Measurements from ENCODE around the gene TEX101.
"Not testable (repeated sequence)": the region's sequence is repeated elsewhere in the genome, so short reads cannot be mapped to it uniquely, and the experiment has no call there.

Gene TEX101, protein sequence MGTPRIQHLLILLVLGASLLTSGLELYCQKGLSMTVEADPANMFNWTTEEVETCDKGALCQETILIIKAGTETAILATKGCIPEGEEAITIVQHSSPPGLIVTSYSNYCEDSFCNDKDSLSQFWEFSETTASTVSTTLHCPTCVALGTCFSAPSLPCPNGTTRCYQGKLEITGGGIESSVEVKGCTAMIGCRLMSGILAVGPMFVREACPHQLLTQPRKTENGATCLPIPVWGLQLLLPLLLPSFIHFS

DNA sequence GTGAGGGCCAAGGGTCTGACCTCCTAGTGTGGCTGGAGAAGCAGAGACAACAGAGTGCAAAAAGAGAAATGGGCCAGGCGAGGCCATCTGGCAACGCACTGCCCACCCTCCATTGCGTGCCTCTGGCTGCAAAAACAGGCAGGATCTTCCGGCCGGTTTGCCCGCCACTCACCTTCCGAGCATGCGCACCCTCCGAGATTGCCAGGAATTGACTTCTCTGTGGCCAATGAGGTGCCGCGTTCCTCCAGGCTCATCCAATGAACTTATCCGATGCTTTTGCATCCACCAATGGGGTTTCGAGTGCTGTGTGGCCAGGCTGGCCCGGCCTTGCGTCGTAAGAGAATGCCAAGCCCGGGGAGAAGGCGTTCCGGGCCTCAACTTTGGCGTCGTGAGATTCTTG lies at the start of gene TEX101:
TSS of gene TEX101 (plus strand) at position 337 of the 400 bp plus-strand sequence. CDS start 1,030 bp downstream, outside the sequence.
- no peak for DNase-seq

DNA sequence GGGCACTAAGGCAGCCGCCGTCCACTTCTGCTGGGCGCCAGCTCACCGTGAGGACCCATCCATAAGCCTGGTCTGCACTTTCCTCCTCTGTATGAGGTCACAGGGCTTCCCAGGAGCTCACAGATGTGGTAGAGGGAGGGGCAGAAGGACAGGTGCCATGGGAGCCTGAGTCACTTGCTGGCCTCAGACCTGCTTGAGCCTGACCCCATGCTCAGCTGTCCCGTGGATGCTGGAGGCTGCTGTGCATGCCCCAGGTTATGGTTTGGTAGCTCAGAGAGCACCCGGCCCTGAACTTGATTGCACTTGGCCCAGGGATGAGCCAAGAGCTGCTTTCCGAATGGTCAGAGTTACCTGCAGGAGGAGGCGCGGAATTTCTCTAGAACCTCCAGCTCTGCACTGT lies 49.0 kb upstream of the TEX101 start:
- DNase-seq, result not testable (repeated sequence)

DNA sequence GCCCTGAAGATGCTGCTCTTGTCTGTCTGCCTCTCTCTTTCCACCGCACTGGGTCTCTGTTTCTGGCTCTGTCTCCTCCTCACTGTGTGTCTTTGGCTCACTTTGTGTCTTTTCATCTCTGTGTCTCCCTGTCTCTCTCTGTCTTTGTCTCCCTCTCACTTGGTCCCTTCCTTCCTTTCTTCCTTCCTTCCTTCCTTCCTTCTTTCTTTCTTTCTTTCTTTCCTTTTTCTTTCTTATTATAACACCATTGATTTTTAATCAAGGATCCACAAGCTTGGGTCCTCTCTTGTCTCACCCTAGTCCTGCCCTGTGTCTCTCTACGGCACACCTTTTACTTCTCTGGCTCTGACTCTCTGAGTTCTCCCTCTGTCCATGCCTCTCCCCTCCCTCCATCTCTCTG lies 46.9 kb upstream of the TEX101 start:
- DNase-seq, result no peak

DNA sequence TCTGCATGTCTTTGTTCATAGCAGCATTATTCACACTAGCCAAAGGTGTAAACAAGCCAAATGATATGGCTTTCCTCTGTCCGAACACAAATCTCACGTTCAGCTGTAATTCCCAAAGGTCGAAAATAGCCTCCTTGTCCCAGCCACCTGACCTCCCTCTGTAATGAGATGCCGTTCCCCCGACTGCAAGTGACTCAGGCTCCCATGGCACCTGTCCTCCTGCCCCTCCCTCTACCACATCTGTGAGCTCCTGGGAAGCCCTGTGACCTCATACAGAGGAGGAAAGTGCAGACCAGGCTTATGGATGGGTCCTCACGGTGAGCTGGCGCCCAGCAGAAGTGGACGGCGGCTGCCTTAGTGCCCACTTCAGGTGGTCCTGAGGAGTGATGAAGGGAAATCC lies 45.8 kb upstream of the TEX101 start:
- not testable (repeated sequence) for DNase-seq

DNA sequence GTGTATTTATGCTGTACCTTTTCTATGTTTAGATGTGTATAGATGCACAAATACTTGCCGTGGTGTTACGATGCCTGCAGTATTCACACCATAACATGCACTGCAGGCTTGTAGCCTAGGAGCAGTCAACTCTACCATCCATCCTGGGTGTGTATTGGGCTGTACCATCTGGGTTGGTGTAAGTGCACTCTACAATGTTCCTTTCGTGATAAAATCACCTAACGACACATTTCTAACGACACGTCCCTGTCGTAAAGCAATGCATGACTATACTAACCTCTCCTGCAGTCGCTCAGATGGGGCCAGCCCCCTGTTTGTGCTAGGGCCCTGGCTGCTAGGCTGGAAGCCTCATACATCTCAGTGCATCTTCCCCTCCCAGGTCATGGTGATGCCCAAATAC lies 42.8 kb upstream of the TEX101 start:
- no peak for DNase-seq

DNA sequence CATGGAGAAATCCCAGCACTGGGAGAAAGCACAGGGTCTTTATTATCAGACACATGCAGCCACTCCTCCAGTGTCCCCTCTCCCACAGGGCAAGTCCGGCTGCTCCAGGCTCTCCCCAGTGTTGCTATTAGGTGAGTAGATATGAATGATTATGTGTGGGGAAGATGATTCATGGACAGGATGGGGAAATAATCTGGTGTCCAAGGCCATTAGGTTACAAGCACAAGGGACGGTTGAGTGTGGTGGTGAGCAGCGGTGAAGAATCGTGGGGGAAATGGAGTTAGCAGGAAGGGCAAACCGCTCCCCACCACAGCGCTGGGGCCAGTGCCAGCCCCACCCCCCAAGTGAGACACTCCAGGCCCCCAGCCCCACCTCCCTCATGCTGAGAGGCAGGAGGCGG lies 42.2 kb upstream of the TEX101 start:
- DNase-seq, result no peak

DNA sequence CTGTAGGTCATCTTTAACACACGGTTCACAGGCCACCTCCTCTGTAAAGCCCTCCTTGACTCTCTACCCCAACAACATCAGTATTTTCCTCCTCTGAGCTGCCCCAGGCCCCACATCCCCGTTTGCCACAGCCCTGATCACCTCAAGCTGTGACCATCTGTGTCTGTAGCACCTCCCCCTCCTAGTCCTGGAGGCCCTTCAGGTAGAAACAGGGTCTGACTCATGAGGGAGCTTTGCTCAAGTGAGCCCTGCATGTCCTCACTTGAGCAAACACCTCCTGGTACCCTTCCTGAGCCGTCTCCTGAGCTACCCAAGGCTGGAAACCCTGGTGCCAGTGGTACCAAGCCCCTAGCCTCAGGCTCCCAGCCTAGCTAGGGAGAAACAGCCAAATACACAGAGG lies 37.1 kb upstream of the TEX101 start:
- not testable (repeated sequence) for DNase-seq

DNA sequence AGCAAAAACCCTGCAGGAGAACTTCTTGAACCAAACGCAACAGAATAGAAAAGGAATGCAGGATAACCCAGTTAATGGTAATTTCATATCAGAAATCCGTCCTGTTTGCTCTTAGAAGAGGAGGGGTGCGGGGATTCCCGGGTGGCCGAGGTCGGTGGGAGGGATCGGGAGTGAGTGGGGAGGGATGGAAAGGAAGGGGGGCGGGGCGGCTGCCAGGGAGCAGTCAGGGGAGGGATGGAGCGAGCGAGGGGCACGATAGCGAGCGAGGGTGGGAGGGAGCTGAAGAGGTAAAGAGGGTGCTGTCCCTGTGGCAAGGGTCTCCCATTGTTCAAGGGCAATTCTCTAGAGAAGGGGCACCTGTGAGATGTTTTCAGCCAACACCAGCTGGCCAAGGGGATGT lies 34.7 kb upstream of the TEX101 start:
- no peak for DNase-seq

DNA sequence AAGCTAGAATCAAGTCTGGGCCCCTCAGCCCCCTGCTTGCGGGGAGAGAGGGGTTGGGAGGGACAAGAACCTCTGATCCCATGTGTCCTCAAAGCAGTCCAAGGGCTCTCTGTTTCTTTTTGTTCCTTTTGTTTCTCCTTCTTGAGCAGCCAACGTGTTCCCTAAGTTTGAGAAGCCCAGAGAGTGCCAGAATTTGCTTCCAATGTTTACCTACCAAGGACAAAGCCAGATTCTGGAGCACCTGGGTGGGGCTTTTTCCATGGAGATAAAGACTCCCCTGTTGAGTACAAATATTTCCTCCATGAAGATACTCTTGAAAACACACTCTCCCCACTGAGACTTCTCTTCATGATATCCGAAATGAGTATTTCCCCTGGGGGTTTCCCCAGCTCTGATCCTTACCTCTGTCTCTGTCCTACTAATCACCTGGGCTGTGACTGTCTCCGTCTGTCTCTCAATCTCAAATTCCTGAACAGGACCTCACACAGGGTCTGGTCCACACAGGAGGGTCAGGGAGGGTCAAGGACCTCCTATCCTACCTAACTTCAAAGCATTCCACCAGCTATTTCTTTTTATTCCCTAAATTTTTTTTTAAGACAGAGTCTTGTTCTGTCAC lies 33.8 kb upstream of the TEX101 start:
- no peak for DNase-seq

DNA sequence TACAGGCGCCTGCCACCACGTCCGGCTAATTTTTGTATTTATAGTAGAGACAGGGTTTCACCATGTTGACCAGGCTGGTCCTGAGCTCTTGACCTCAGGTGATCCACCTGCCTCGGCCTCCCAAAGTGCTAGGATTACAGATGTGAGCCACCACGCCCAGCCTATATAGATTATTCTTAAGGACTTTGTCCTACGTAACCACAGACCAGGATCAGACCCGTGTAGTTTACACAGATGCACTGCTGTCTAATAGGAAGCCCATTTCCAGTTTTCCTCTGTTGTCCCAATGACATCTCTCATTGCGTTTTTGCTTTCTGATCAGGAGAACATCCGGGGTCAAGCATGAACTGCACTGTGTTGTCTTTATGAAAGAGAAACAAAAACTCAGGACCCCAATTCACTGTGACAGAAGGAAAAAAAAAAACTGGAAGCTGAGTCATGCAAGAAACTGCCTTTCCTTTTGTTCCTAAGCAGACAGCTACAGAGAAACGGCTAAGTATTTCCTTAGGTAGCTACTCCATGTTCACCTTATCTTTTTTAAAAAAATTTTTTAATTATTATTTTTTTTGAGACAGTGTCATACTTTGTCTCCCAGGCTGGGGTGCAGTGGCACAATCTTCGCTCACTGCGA lies 32.0 kb upstream of the TEX101 start:
- DNase-seq, result not testable (repeated sequence)

DNA sequence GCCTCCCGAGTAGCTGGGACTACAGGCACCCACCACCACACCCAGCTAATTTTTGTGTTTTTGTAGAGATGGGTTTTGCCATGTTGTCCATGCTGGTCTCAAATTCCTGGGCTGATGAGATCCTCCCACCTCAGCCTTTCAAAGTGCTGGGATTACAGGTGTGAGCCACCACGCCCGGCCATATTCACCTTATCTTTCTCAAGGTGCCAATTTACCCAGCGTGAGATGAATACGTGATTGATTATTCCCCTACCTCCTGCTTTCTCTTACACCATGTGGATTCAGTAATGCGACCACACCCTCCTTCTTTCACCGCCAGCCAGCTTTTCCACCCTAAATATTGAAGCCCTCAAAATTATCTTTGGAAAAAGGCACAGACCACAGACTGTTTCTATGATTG lies 31.4 kb upstream of the TEX101 start:
- DNase-seq, result not testable (repeated sequence)

DNA sequence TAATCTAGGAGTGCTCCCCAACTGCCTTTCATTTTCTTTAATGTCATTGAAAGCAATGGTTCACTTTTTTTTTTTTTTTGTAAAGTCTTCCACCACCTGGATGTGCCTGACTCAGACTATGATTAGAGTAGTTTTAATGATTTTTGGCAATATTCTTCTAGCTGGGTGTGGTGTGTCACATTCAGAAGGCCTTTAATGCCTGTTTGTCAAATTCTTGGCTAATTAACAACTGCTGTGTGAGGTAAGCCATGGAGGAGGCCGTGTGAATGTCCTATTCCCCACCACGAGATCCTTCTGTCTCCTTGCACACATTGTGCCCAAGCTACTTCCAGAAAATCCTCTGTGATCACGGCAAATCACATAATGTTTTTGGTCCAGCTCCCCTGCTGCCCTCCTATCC lies 30.9 kb upstream of the TEX101 start:
- not testable (repeated sequence) for DNase-seq

DNA sequence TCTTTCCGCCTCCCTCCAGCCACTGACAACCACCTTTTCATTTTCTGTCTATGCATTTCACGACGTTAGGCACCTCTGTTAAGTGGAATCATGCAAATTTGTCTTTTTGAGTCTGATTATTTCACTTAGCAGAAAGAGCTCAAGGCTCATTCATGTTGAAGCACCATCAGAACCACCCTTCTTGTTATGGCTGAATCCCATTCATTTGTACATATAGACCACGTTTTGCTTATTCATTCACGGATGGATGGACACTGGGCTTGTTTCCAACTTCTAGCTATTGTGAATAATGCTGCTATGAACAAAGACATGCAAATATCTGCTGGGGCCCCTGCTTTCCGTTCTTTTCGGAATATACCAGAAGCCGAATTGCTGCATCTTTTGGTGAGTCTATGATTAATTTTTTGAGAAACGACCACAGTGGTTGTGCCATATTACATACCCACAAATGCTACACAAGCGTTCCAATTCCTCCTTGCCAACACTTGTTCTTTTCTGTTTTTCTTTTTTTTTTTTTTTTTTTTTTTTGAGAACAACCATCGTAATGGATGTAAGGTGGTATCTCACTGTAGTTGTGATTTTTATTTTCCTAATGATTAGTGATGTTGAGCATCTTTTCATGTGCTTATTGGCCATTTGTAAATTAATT lies 23.7 kb upstream of the TEX101 start:
- DNase-seq, result not testable (repeated sequence)

DNA sequence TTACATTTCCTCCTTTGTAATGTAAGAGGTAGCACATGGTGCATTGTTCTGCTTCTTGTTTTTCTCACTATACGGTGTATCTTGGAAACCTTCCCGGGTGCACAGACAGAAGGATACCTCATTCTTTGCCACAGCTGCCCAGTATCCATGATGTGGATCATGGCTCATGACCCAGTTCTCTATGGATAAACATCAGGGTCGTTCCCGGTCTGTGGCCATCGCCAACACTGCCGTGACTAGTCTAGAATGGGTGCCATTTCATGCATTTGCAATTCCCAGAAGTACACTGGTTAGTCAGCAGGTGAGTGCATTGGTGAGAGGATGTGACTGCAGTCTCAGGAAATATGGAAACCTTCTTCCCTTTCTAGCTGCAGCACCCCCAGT lies 23.1 kb upstream of the TEX101 start:
- DNase-seq, result not testable (repeated sequence)

DNA sequence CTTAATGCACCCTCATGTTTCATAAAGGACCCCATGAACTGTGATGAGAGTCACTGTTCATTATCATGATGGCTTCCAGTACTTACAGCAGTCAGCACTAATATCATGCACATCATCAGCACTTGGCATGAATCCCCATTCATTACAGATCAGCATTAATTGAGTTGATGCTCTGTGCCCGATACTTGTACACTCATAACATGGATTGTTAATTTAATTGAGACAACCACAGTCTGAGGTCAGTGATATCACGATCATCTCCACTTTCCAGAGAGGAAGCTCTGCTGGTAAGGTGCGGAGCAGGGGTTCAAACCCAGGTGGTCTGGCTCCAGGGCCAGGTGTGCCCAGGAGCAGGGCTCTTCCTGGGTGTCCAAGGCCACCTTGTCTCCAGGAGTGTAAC lies 21.2 kb upstream of the TEX101 start:
- DNase-seq, result not testable (repeated sequence)

DNA sequence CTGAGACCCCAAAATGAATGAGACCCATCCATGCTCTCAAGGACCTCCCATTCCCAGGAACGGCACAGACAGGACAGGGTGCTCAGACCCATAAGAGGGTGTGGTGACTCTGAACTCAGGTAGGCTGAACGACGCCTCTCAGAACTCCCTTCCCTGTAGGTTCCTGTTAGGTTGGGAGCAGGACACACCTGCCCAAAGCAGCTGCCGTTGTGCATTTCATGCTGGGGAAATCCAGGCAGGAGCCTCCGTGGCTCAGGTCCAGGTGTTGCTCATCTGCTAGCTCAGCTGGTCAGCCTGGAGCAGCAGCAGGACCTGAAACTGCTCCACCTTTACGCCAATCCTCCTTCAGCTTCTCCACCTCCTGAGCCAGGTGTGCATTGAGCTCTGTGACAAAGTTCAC lies 19.1 kb upstream of the TEX101 start:
- no peak for DNase-seq

DNA sequence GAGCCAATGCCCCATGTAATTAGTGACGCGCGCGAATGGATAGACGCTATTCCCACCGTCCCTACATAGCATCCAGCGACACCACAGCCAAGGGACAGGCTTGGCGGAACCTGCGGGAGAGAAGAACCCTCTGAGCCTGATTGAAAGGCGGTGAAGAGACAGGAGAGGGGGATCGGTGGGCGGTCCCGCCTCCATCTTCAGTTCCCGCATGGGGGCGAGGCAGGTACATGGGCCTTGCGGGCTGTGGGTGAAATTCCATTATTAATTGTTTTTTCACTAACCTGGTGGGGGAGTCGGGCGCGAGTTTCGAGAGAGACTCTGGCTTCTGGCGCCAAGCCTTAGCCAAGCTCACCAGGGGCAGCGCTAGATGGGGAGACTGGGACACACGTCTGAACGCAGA lies 8.4 kb upstream of the TEX101 start:
- no peak for DNase-seq

DNA sequence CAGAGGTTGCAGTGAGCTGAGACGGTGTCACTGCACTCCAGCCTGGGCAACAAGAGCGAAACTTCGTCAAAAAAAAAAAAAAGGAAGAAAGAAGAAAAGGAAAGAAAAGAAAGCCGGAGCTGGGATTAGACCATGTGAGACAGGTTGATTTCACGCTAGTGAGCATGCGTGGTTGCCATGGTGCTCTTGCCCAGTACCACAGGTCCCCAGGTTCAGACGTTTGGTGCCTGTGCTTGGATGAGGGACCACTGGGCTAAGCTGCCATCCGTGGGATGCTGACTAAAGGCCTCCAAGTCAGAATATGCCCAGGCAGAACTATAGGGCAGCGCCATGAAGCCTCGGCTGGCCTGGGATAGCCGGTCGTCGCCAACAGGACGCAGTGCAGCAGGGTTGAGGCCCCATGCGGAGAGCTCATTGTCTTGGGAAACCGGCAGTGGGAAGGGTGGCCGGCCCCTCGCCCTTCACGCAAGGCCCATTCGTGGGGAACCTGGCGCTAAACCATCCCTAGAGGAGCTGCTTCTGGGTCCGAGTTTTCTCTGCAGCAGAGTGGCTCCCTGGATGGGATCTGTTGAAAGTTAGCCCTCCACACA lies 7.2 kb upstream of the TEX101 start:
- DNase-seq, result no peak

DNA sequence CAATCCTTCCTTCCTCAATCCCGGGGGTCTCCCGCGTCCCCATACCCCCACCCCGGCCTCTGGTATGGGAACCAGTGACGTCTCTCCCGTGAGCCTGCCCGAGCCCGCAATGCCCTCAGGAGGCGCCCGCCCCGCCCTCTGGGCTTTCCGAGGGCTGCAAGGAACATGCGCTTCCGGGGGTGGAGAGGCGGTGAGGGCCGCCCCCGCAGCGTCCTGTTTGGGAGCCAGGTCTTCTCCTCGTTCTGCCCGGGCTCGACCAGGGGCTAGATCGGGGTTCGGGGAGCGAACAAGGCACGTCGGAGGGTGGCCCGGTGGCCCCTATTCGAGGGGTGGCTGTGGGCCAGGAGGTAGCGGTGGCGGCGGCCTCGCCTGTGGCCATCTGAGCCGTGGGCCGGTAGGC lies 6.6 kb upstream of the TEX101 start:
- DNase-seq, result no peak

DNA sequence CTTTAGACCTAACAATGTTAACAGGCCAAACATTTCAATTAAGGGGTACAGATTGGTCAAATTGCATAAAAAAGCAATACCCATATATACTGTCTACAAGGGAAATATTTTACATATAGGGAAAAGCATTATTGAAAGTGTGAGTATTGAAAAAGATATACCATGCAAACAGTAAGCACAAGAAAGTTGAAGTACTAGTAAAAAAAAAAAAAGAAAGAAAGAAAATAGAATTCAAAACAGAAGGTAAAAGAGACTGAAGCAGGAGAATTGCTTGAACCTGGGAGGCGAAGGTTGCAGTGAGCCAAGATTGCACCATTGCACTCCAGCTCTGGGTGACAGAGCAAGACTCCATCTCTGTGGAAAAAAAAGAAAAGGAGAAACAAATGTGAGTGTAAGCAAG lies 5.3 kb upstream of the TEX101 start:
- no peak for DNase-seq

DNA sequence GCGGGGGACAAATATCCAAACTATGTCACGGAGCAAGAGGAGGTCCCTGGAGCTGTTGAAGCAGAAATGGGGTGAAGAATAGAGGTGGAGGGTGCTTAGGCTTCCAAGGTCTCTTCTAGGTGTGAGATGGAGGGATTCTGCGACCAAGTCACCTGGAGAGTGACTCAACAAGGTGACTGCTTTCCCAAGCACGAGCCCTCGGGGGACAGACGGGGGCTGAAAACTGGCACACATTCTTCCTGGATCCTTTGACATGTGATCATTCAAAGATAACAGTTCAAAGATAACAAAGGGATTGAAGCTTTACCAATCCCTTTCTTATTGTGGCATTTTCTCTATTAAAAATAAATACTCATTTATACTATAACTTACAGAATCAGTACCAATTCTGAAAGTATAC lies 2.2 kb upstream of the TEX101 start:
- DNase-seq, result no peak

DNA sequence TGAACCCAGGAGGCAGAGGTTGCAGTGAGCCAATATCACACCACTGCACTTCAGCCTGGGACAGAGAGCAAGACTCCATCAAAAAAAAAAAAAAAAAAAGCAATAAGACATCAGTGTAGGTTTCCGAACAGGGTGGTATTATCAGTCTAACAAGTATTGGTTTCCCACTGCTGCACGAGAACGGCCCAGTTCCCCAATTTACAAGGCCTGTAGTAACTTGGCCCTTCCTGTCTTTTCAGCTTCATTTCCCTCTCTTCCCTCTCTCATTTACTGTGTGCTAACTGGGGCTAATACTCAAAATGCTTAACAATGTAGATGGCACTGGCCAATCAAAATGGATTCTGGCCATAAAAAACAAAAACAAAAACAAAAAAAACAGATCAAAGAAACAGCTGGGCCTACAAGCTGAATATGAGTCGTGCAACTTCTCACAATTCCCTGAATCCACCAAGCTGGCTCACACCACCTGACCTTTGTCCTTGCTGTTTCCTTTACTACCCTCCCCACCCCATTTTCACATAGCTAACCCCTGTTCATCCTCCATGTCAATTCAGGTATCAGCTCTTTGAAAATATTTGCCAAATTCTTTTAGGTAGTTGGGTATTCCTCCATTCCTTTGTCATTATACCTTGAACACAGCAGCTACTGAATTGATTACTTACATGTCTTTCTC lies 2.4 kb downstream of the TEX101 start:
- no peak for DNase-seq

DNA sequence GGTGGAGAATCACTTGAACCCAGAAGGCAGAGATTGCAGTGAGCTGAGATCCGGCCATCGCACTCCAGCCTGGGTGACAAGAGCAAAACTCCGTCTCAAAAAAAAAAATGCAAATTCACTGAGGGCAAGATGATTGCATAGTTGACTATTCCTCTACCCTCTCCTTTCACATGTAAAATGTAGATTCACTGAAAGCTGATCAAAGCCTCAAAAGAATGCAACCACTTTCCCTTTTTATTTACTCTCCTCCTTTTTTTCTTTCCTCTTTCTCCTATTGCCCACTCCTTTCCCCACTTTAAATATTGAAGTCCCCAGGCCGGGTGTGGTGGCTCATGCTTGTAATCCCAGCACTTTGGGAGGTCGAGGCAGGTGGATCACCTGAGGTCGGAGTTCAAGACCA lies 6.3 kb downstream of the TEX101 start:
- DNase-seq, result no peak
